T-helper 17 cell (primary cell): ENCODE results near the gene GPSM1. TPM values are rescaled to one million over a fixed set of nuclear protein-coding genes. Genes with fewer than 3 reads are reported as not detected.

ENCODE experiments used
- ATAC-seq: fragments of 150-1000 bp; cut with Tn5 transposase; 2 replicates; pipeline ENCODE4 v1.10.0; 2021; ENCODE audit warnings: mild to moderate bottlenecking, moderate library complexity
- DNase-seq, 3 donors: peaks; one replicate each; pipeline versions ENCODE4 v3.0.0 to v3.0.0-alpha.2; 2020 to 2021
- H3K9me3 ChIP-seq: one replicate; pipeline ENCODE4 v1.7.0; 2013; ENCODE audit warnings: low read length, mild to moderate bottlenecking; ENCODE audit not compliant: control insufficient read depth, poor library complexity, severe bottlenecking
- H3K27ac Mint-ChIP-seq: one replicate; pipeline ENCODE4 v1.8.0; 2022; ENCODE audit warnings: mild to moderate bottlenecking, moderate library complexity, mixed read lengths
- H3K27me3 Mint-ChIP-seq: one replicate; pipeline ENCODE4 v1.8.0; 2022; ENCODE audit warnings: mixed read lengths
- H3K36me3 Mint-ChIP-seq: one replicate; pipeline ENCODE4 v1.8.0; 2022; ENCODE audit warnings: low read depth, mixed read lengths
- H3K4me1 Mint-ChIP-seq: one replicate; pipeline ENCODE4 v1.8.0; 2022; ENCODE audit warnings: mild to moderate bottlenecking, mixed read lengths
- H3K4me3 Mint-ChIP-seq: one replicate; pipeline ENCODE4 v1.8.0; 2022; ENCODE audit warnings: mild to moderate bottlenecking, moderate library complexity, mixed read lengths
- total RNA-seq, 4 donors: library from RNA in 2 of 4; stranded (reverse) in 2 of 4; gene quantifications; one replicate each; pipeline ENCODE4 v1.2.3 and lab custom pipeline; 2022 to 2026

GPSM1 gene
- total RNA-seq, 2 donors from 2014 or later, result 7.4 to 10.8 TPM

- no peak for DNase-seq
- ATAC-seq, result no peak
- H3K27me3 Mint-ChIP-seq, result peaks cover 17% of the 10 kb centered on the region
- H3K27ac Mint-ChIP-seq, result no peak overlapping the region
- no peaks in the 10 kb centered on the region for H3K9me3 ChIP-seq
- H3K36me3 Mint-ChIP-seq, result peaks cover 2% of the 10 kb centered on the region
- peaks cover 11% of the 10 kb centered on the region for H3K4me1 Mint-ChIP-seq
- no peak overlapping the region for H3K4me3 Mint-ChIP-seq
Measured at GRCh38 chr9:136285501-136286358, 41.6 kb upstream of the GPSM1 start.

GRCh38 chr9:136286359-136286986 is 40.9 kb upstream of the GPSM1 start:
- DNase-seq (no peak), ATAC-seq (no peak)
- Mint-ChIP-seq H3K27ac (no peak overlapping the region), H3K4me3 (no peak overlapping the region), H3K27me3 (peaks cover 17% of the 10 kb centered on the region), H3K4me1 (peaks cover 11% of the 10 kb centered on the region), H3K36me3 (peaks cover 2% of the 10 kb centered on the region)
- H3K9me3 ChIP-seq, result no peaks in the 10 kb centered on the region

DNA sequence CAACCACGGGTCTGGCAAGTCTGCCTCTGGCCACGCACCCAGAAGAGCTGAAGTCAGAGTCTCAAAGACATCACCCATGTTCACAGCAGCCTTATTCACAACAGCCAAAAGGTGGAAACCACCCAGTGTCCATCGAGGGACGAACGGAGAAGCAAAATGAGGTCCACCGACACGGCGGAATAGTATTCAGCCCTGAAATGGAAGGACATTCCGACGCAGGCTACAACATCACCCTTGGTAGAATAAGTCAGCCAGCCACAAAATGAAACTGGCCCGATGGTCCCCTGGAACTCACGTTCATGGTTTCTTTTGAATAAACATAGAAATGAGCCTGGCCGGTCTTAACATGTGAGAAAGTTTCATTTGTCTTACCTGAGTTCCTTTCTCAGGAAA is 40.4 kb upstream of the GPSM1 start:
- Mint-ChIP-seq H3K4me3 (no peak overlapping the region), H3K36me3 (peaks cover 2% of the 10 kb centered on the region), H3K27me3 (peaks cover 17% of the 10 kb centered on the region), H3K4me1 (peaks cover 11% of the 10 kb centered on the region), H3K27ac (no peak overlapping the region)
- ATAC-seq (no peak), DNase-seq (no peak)
- H3K9me3 ChIP-seq, result no peaks in the 10 kb centered on the region

DNA sequence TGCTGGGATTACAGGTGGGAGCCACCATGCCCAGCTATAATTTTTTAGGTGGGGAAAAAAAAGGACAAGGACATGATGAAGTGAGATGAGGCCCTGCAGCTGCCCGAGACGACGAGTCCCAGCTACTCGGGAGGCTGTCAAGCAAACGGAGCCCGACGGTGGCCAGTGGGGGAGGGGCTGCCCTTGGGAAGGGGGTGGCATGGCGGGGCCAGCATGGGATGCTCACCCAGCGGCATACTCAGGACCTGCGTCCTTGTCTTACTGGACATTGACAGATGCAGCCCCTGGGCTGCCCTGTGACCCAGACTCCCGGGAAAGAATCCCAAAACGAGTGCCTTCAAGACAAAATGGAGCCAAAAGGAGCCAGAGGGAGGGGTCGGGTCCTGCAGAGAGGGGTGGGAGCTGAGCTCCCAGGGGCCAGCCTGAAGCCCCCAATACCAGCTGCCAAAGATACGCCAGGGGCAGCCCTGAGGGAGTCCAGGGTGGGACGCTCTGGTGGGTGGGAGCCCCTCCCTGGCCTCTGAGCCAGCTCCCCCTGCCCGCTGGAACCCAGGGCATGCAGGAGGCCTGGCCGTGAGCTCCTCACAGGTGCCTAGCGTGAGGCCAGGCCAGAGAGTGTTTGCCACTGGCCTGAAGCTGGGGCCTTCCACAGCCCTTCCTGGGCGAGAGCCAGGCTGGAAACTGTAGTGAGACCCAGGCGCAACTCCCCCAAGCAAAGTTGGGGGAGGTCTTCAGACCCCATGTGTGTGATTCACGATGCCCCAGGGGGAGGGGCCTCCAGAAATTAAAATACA is 39.2 kb upstream of the GPSM1 start:
- ATAC-seq (no peak), DNase-seq (no peak)
- Mint-ChIP-seq H3K36me3 (peaks cover 2% of the 10 kb centered on the region), H3K27me3 (peaks cover 17% of the 10 kb centered on the region), H3K27ac (no peak overlapping the region), H3K4me1 (peaks cover 4% of the 10 kb centered on the region), H3K4me3 (no peak overlapping the region)
- no peaks in the 10 kb centered on the region for H3K9me3 ChIP-seq

- H3K9me3 ChIP-seq, result no peaks in the 10 kb centered on the region
- H3K27me3 Mint-ChIP-seq, result peaks cover 12% of the 10 kb centered on the region
- no peak overlapping the region for H3K4me3 Mint-ChIP-seq
- H3K36me3 Mint-ChIP-seq, result no peaks in the 10 kb centered on the region
- no peak overlapping the region for H3K27ac Mint-ChIP-seq
- no peaks in the 10 kb centered on the region for H3K4me1 Mint-ChIP-seq
- ATAC-seq (no peak), DNase-seq (no peak)
Measured at GRCh38 chr9:136289651-136290507, 37.5 kb upstream of the GPSM1 start.

DNA sequence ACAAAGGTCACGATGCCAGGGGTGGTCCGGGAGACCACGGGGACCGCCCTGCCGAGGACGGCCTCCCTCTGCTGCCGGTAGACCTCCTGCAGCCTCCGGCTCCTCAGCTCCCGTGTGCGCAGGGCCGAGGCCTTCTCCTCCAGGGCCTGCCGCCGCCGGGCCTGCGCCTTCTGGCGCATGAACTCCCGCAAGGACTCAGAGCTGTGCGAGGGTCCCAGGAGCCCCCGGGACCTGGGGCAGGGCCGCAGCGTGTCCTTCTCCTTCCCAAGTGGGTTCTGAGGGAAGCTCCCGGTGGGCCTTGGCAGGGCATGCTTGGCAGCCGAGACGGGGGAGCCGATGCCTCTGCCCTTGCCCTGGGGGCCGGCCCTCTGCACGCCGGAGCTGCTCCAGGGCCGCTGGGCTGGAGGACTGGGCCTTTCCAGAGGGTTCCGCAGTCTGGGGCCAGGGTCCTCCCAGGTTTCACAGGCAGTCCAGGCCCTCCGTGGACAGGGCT is 36.8 kb upstream of the GPSM1 start:
- Mint-ChIP-seq H3K36me3 (no peaks in the 10 kb centered on the region), H3K27ac (no peak overlapping the region), H3K4me1 (no peaks in the 10 kb centered on the region), H3K4me3 (no peak overlapping the region), H3K27me3 (peaks cover 12% of the 10 kb centered on the region)
- no peaks in the 10 kb centered on the region for H3K9me3 ChIP-seq
- ATAC-seq, result no peak
- no peak for DNase-seq

DNA sequence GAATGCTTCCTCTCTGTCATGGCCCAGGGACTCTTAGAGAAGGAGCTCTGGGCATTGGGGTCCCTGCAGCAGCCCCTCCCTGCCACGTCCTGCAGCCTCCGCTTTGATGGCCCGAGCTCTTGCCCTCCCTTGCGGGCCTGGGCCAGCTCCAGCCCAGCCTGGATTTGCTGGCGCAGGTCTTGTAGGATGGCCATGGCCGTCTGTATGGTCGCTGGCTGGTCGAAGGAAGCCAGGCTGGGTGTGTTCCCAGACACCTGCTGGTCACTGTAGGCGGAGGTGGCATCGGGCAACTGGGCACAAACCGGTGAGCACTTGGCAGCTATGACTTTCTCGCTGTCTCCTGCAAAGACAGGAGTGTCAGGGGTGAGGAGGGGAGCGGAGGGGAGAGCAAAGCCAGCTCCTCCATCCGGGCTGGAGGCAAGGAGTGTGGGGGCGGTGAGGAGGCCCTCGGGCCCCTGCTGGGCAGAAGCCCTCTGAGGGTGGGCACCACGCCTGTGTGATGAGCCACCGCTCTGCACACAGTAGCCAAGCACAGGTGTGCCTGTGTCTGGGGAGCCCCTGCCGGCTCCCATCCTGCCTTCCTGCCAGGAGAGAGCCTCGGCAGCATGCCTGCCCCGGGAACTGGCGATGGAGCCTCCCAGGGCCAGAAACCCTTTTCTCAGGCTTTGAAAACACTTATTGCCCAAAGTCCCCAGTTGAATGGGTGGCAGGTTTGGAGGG is 35.9 kb upstream of the GPSM1 start:
- H3K27ac Mint-ChIP-seq, result no peak overlapping the region
- no peak overlapping the region for H3K4me3 Mint-ChIP-seq

DNA sequence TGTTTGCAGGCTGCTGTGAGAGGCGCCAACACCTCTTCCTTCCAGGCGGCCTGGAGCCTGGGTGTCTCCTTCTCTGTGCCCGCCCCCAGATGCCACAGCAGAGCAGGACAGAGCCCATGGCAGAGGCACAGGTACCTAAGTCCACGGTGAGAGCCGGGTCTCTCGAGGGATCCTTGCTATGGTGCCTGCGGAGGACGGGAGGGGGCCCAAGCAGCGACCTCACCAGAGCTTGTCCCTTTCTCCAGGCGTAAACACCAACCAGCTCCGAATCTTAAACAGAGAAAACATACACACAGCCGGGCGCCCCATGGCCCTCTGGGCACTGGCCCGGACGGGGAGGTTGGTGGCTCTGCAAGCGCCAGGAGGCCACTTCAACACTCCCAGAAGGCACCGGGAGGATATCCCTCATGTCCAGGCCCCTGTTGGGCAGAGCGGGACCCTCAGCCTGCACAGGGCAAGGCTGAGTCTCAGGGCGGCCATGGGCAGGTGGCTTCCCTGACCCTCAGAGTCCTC is 35.3 kb upstream of the GPSM1 start:
- peaks cover 6% of the 10 kb centered on the region for H3K27me3 Mint-ChIP-seq
- no peak for ATAC-seq

More for the DNA sequence above, 35.9 kb upstream of the GPSM1 start:
- ATAC-seq (no peak), DNase-seq (no peak)
- no peaks in the 10 kb centered on the region for H3K9me3 ChIP-seq
- H3K27me3 Mint-ChIP-seq, result peaks cover 10% of the 10 kb centered on the region
- no peaks in the 10 kb centered on the region for H3K36me3 Mint-ChIP-seq
- no peaks in the 10 kb centered on the region for H3K4me1 Mint-ChIP-seq

GRCh38 chr9:136292591-136293448 is 34.5 kb upstream of the GPSM1 start:
- no peak for DNase-seq
- Mint-ChIP-seq H3K4me3 (no peak overlapping the region), H3K4me1 (no peaks in the 10 kb centered on the region), H3K27me3 (no peaks in the 10 kb centered on the region), H3K36me3 (no peaks in the 10 kb centered on the region), H3K27ac (no peak overlapping the region)
- ATAC-seq, result no peak
- no peaks in the 10 kb centered on the region for H3K9me3 ChIP-seq

More for the DNA sequence above, 35.3 kb upstream of the GPSM1 start:
- H3K9me3 ChIP-seq, result no peaks in the 10 kb centered on the region
- Mint-ChIP-seq H3K4me1 (no peaks in the 10 kb centered on the region), H3K36me3 (no peaks in the 10 kb centered on the region), H3K4me3 (no peak overlapping the region), H3K27ac (no peak overlapping the region)
- no peak for DNase-seq

- Mint-ChIP-seq H3K4me1 (no peaks in the 10 kb centered on the region), H3K27me3 (peaks cover 4% of the 10 kb centered on the region), H3K36me3 (no peaks in the 10 kb centered on the region), H3K4me3 (no peak overlapping the region), H3K27ac (no peak overlapping the region)
- no peak for DNase-seq
- ATAC-seq, result no peak
- no peaks in the 10 kb centered on the region for H3K9me3 ChIP-seq
Measured at GRCh38 chr9:136293476-136294077, 33.8 kb upstream of the GPSM1 start.

DNA sequence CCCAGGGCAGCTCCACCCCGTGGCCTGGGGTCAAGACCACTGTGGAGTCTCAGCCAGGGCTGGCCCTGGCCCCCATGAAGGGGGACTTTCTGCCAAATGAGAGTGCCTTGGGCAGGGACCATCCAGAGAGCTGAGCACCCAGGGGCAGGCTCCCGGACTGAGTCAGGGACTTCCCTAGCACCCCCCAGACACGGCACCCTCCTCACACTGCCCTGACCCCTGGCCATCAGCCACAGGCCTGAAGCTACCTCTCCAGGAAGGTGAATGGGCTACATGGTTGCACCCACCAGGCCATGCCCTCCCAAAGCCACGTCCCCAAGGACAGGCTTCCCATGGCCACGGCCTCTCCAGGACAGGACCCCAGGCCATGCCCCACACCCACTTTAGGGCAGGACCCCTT is 32.9 kb upstream of the GPSM1 start:
- DNase-seq (no peak), ATAC-seq (no peak)
- Mint-ChIP-seq H3K27ac (no peak overlapping the region), H3K27me3 (peaks cover 6% of the 10 kb centered on the region), H3K4me1 (no peaks in the 10 kb centered on the region), H3K4me3 (no peak overlapping the region), H3K36me3 (no peaks in the 10 kb centered on the region)
- no peaks in the 10 kb centered on the region for H3K9me3 ChIP-seq
